Prostate gland (tissue), 2 donors: Measurements from ENCODE around the gene ATP6V1G1. TPM values are rescaled to one million over a fixed set of nuclear protein-coding genes. Genes with fewer than 3 reads are reported as not detected.

ENCODE experiments used
- DNase-seq: peaks from one replicate; pipeline ENCODE4 v3.0.0-alpha.2; 2019; ENCODE audit warnings: low spot score
- H3K27ac ChIP-seq, 2 donors: fragments of 200-600 bp; sonication (generic); 2 replicates each; pipeline ENCODE4 v1.5.1; 2017 to 2019
- H3K27me3 ChIP-seq: fragments of 200-600 bp; sonication (generic); replicated peaks from 2 replicates; pipeline ENCODE4 v1.5.1; 2019; ENCODE audit not compliant: insufficient read depth
- H3K36me3 ChIP-seq, 2 donors: fragments of 200-600 bp; sonication (generic); 1 replicate in 1 of 2; 2 replicates in 1 of 2; pipeline versions ENCODE4 v1.5.1 to v1.8.1; 2017 to 2019
- H3K4me1 ChIP-seq: fragments of 200-600 bp; sonication (generic); replicated peaks from 2 replicates; pipeline ENCODE4 v1.5.1; 2019
- H3K4me3 ChIP-seq, 2 donors: fragments of 200-600 bp; sonication (generic); 2 replicates each; pipeline ENCODE4 v1.5.1; 2017 to 2019
- H3K9me3 ChIP-seq: fragments of 200-600 bp; sonication (generic); 2 replicates; pipeline ENCODE4 v1.5.1; 2017
- CTCF ChIP-seq, 4 experiments: fragments of 200-600 bp in 2 of 4; fragments of 450-650 bp in 2 of 4; sonication (generic) in 2 of 4; IDR thresholded peaks; 1 replicate in 3 of 4; 2 replicates in 1 of 4; pipeline ENCODE4 v1.5.1; 2016 to 2019; ENCODE audit warnings: antibody characterized with exemption in 4 of 4, mild to moderate bottlenecking in 2 of 4, moderate library complexity in 2 of 4
- POLR2A ChIP-seq: fragments of 450-650 bp; IDR thresholded peaks from one replicate; pipeline ENCODE4 v1.6.1; 2016; ENCODE audit warnings: antibody characterized with exemption, mild to moderate bottlenecking
- POLR2AphosphoS5 ChIP-seq: sonication (generic); formaldehyde crosslinking; IDR thresholded peaks from one replicate; pipeline ENCODE4 v1.6.1; 2017; ENCODE audit warnings: antibody characterized with exemption
- WGBS: methylation state at CpG from one replicate; pipeline ENCODE4 v1.1.5; 2018; 5-methylcytosine and 5-hydroxymethylcytosine counted together
- intact Hi-C: fragments of 100-400 bp; cut with DNase I; formaldehyde crosslinking; loops from one replicate; pipeline ENCODE4 v1.14.2; 2022
- total RNA-seq, 2 donors: library from RNA; depleted of rRNA; stranded (reverse); fragments of >200 nt; gene quantifications; one replicate each; pipeline ENCODE4 v1.1.0, GENCODE V29; 2016

ATP6V1G1 gene
- total RNA-seq, 2 donors from 2014 or later = 262 to 348 TPM

DNA sequence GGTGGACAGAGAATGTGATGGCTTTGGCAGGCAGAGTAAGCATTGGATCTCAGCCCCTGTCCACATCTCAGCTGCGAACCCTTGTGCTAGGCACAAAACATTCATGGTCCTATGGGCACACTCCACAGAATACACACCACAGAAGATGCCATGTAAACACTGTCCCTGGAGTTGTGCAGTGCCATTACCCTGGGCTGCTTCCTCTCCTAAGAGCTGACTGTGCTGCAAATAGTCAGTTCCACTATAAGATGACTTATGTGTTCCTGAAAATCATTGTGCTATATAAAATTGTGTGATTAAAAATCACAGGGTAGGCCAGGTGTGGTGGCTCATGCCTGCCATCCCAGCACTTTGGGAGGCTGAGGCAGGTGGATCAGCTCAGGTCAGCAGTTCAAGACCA is 31.9 kb upstream of the ATP6V1G1 start:
- Histone ChIP-seq H3K9me3 (no peaks in the 10 kb centered on the region), H3K4me1 (no peaks in the 10 kb centered on the region), H3K36me3 (no peaks in the 10 kb centered on the region), H3K4me3 (no peak overlapping the region), H3K27ac (no peak overlapping the region), H3K27me3 (no peaks in the 10 kb centered on the region)
- DNase-seq = no peak
- intact Hi-C loops = no loop called here
- TF ChIP-seq POLR2AphosphoS5 (no peak), POLR2A (no peak), CTCF (IDR thresholded peaks at IDR 0.05) (no peak)
- WGBS = 26% methylated on average over 1 of the region's 1 CpG

DNA sequence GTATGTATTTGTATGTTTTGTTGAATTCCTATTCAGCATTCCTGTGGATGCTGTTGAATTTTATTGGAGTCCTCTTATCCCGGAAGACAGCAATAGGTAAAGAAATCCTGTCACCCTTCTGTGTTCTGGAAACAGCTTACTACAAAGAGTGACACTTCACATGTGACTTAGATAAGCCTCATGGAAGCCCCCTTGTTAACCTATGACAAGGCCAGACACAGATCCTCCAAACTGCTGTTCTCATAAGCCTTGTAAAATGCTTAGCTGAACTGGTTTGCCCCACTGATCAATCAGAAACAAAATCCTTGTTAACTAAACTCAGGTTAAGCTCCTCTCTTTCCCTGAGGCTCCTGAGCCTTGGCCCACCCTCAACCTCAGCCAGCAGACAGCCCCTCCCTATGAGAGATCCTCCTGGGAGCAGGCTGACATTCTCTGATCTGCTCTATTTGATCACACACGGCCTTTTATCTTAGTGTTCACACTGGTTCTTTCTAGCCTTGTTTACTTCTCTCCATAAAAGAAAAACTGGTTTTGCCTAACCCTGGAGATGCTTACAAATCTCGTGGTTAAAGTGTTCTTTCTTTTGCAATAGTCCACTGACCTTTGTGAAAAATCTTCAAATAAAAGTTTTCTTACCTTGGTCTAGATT is 29.4 kb upstream of the ATP6V1G1 start:
- Histone ChIP-seq H3K27me3 (no peaks in the 10 kb centered on the region), H3K36me3 (no peaks in the 10 kb centered on the region), H3K9me3 (no peaks in the 10 kb centered on the region), H3K4me1 (no peaks in the 10 kb centered on the region), H3K27ac (peak overlapping the region; percentile 87 to 89), H3K4me3 (no peak overlapping the region)
- intact Hi-C loops = no loop called here
- DNase-seq = peak; percentile 53
- TF ChIP-seq POLR2AphosphoS5 (peak; percentile 77), POLR2A (no peak), CTCF (IDR thresholded peaks at IDR 0.05) (no peak)
- 38% methylated on average over 3 of the region's 3 CpGs for WGBS

DNA sequence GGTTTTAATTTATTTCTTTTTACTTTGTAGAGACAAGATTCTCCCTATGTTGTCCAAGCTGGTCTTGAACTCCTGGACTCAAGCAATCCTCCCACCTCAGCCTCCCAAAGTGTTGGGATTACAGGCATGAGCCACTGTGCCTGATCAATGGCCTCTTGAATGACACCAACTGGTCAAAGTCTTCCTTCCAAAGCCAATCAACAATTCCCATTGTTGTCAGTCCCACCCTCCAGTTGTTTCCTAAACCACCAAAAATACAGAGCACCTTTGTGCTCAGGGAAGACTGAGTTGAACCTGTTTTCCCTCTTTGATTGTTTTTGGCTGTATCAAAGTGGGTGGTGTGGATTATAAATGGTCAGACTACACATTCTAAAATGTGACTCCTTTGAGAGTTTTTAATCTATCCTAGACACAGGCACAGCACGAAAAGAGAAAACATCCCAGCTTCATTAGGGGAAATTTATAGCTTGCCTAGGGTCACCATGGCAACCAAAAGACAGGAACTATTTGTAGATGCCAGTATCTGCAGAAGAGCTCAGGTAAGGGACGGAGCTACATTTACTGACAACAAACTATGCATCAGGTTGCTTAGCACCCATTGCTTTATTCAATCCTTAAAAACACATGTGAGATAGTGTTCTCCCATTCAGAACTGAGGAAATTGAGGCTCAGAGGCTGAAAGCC is 27.6 kb upstream of the ATP6V1G1 start:
- WGBS = 15% methylated on average over 2 of the region's 2 CpGs
- no peak overlapping the region for H3K4me3 ChIP-seq
- no peaks in the 10 kb centered on the region for H3K27me3 ChIP-seq
- no peaks in the 10 kb centered on the region for H3K36me3 ChIP-seq
- peak overlapping the region; percentile 87 to 89 for H3K27ac ChIP-seq
- TF ChIP-seq POLR2AphosphoS5 (no peak), CTCF (IDR thresholded peaks at IDR 0.05) (no peak), POLR2A (no peak)
- no peaks in the 10 kb centered on the region for H3K9me3 ChIP-seq
- intact Hi-C loops = no loop called here
- no peaks in the 10 kb centered on the region for H3K4me1 ChIP-seq
- no peak for DNase-seq

GRCh38 chr9:114560956-114561355 is 26.6 kb upstream of the ATP6V1G1 start:
- no peak for DNase-seq
- Histone ChIP-seq H3K9me3 (no peaks in the 10 kb centered on the region), H3K36me3 (no peaks in the 10 kb centered on the region), H3K4me3 (no peak overlapping the region), H3K27me3 (no peaks in the 10 kb centered on the region), H3K4me1 (no peaks in the 10 kb centered on the region), H3K27ac (no peak overlapping the region)
- 90% methylated on average over 3 of the region's 3 CpGs for WGBS
- intact Hi-C loops = no loop called here
- TF ChIP-seq CTCF (IDR thresholded peaks at IDR 0.05) (no peak), POLR2AphosphoS5 (no peak), POLR2A (no peak)

DNA sequence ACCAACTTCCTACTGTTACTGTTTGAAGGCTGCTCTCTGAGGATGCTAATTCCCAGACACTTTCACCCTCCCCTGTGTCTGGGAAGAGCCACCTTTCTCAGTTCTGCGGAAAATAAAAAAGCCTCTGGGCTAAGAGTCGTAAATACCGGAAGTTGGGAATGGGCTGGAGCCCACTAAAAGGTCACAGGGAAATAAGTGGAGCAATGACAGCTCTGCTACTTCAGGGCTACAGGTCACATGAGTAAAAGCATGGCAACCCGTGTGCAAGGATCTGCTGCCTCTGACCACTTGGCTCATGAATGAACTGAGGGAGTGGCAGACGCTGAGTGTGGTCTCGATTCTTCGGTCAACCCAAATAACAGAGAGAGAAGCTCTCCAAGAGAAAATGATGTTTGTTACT is 25.8 kb upstream of the ATP6V1G1 start:
- TF ChIP-seq POLR2A (no peak), CTCF (IDR thresholded peaks at IDR 0.05) (no peak), POLR2AphosphoS5 (no peak)
- Histone ChIP-seq H3K27ac (no peak overlapping the region), H3K9me3 (no peaks in the 10 kb centered on the region), H3K36me3 (no peaks in the 10 kb centered on the region), H3K4me3 (no peak overlapping the region), H3K27me3 (no peaks in the 10 kb centered on the region), H3K4me1 (no peaks in the 10 kb centered on the region)
- intact Hi-C loops = no loop called here
- no peak for DNase-seq
- WGBS = 67% methylated on average over 7 of the region's 7 CpGs
